ENCODE measurements around the gene CCT8. TPM values are rescaled to one million over a fixed set of nuclear protein-coding genes. Genes with fewer than 3 reads are reported as not detected.

Gene CCT8
- polyA plus RNA-seq, 3 donors: 71.9 to 173 (median 169) TPM

- Histone ChIP-seq H3K27ac (ENCODE audit: low read depth in 1 of 2, low read length in 2 of 2) (peak overlapping the region in 1 of 2 donors; percentile 98), H3K79me2 (ENCODE audit: insufficient read depth, low read length) (no peaks in the 10 kb centered on the region), H2AFZ (ENCODE audit: insufficient read depth, low read depth, low read length, poor library complexity, severe bottlenecking) (no peak overlapping the region), H3K9ac (ENCODE audit: insufficient read depth, low read length, poor library complexity, severe bottlenecking) (no peak overlapping the region), H3K9me3 (replicated peaks in 1 of 2; ENCODE audit: control insufficient read depth in 1 of 2, insufficient read depth in 1 of 2, low read length in 2 of 2) (no peaks in the 10 kb centered on the region), H3K4me1 (ENCODE audit: control insufficient read depth in 1 of 2, insufficient read depth in 2 of 2, low read length in 2 of 2) (peaks cover 50 to 67% of the 10 kb centered on the region in 2 donors), H3K4me2 (replicated peaks; ENCODE audit: extremely low read depth, low read length, poor library complexity, severe bottlenecking) (no peak overlapping the region), H3K4me3 (replicated peaks in 1 of 3; ENCODE audit: low read depth in 2 of 3, low read length in 3 of 3) (no peak overlapping the region), H3K27me3 (ENCODE audit: control insufficient read depth in 2 of 2, insufficient read depth in 2 of 2, low read length in 2 of 2) (no peaks in the 10 kb centered on the region), H3K36me3 (replicated peaks in 1 of 2; ENCODE audit: control insufficient read depth in 1 of 2, insufficient read depth in 2 of 2, low read length in 2 of 2) (no peaks in the 10 kb centered on the region), H4K20me1 (ENCODE audit: insufficient read depth, low read length) (no peaks in the 10 kb centered on the region)
- peaks cover 6 to 8% of the 10 kb centered on the region in 2 donors for H3K36me3 Mint-ChIP-seq
- H3K4me3 Mint-ChIP-seq: no peak overlapping the region
- peaks cover 0 to 2% (median 0%) of the 10 kb centered on the region in 3 donors for H3K27me3 Mint-ChIP-seq (ENCODE audit: low read depth in 3 of 3)
- TF ChIP-seq CTCF (IDR thresholded peaks at IDR 0.05): no peak
- peaks cover 59% of the 10 kb centered on the region for H3K4me1 Mint-ChIP-seq
- WGBS (ENCODE audit: insufficient coverage): no CpG with 5 or more reads among the region's 2 CpGs
- intact Hi-C loops (cut with micrococcal nuclease): no loop called here
- DNase-seq: no peak
- peak overlapping the region in 6 of 7 donors; percentile 57 to 98 (median 89) for H3K27ac Mint-ChIP-seq
- peaks cover 0 to 5% (median 0%) of the 10 kb centered on the region in 7 donors for H3K9me3 Mint-ChIP-seq
These were observed 24.7 kb upstream of the CCT8 start for GRCh38 chr21:29098156-29098555.

GRCh38 chr21:29096218-29097015 is 23.0 kb upstream of the CCT8 start:
- WGBS (ENCODE audit: insufficient coverage): no CpG with 5 or more reads among the region's 8 CpGs
- Histone ChIP-seq H3K36me3 (replicated peaks in 1 of 2; ENCODE audit: control insufficient read depth in 1 of 2, insufficient read depth in 2 of 2, low read length in 2 of 2) (no peaks in the 10 kb centered on the region), H3K27me3 (ENCODE audit: control insufficient read depth in 2 of 2, insufficient read depth in 2 of 2, low read length in 2 of 2) (no peaks in the 10 kb centered on the region), H3K27ac (ENCODE audit: low read depth in 1 of 2, low read length in 2 of 2) (peak overlapping the region in 1 of 2 donors; percentile 75), H3K4me2 (replicated peaks; ENCODE audit: extremely low read depth, low read length, poor library complexity, severe bottlenecking) (peak overlapping the region; percentile 40), H3K79me2 (ENCODE audit: insufficient read depth, low read length) (no peaks in the 10 kb centered on the region), H4K20me1 (ENCODE audit: insufficient read depth, low read length) (no peaks in the 10 kb centered on the region), H3K4me1 (ENCODE audit: control insufficient read depth in 1 of 2, insufficient read depth in 2 of 2, low read length in 2 of 2) (peaks cover 50 to 67% of the 10 kb centered on the region in 2 donors), H3K9me3 (replicated peaks in 1 of 2; ENCODE audit: control insufficient read depth in 1 of 2, insufficient read depth in 1 of 2, low read length in 2 of 2) (no peaks in the 10 kb centered on the region), H2AFZ (ENCODE audit: insufficient read depth, low read depth, low read length, poor library complexity, severe bottlenecking) (no peak overlapping the region), H3K4me3 (replicated peaks in 1 of 3; ENCODE audit: low read depth in 2 of 3, low read length in 3 of 3) (peak overlapping the region in 1 of 3 experiments; percentile 27), H3K9ac (ENCODE audit: insufficient read depth, low read length, poor library complexity, severe bottlenecking) (no peak overlapping the region)
- DNase-seq: peak; percentile 21 to 77 (median 70)
- peaks cover 10 to 11% of the 10 kb centered on the region in 2 donors for H3K36me3 Mint-ChIP-seq
- TF ChIP-seq CTCF (IDR thresholded peaks at IDR 0.05): no peak
- peak overlapping the region; percentile 84 to 94 (median 91) for H3K27ac Mint-ChIP-seq
- peaks cover 0 to 2% (median 2%) of the 10 kb centered on the region in 3 donors for H3K27me3 Mint-ChIP-seq (ENCODE audit: low read depth in 3 of 3)
- peak overlapping the region in 1 of 2 donors; percentile 66 for H3K4me3 Mint-ChIP-seq
- H3K4me1 Mint-ChIP-seq: peaks cover 65% of the 10 kb centered on the region
- peaks cover 0 to 5% (median 0%) of the 10 kb centered on the region in 7 donors for H3K9me3 Mint-ChIP-seq
- intact Hi-C loops (cut with micrococcal nuclease): no loop called here
